ENCODE results near the gene FNBP1.

DNA sequence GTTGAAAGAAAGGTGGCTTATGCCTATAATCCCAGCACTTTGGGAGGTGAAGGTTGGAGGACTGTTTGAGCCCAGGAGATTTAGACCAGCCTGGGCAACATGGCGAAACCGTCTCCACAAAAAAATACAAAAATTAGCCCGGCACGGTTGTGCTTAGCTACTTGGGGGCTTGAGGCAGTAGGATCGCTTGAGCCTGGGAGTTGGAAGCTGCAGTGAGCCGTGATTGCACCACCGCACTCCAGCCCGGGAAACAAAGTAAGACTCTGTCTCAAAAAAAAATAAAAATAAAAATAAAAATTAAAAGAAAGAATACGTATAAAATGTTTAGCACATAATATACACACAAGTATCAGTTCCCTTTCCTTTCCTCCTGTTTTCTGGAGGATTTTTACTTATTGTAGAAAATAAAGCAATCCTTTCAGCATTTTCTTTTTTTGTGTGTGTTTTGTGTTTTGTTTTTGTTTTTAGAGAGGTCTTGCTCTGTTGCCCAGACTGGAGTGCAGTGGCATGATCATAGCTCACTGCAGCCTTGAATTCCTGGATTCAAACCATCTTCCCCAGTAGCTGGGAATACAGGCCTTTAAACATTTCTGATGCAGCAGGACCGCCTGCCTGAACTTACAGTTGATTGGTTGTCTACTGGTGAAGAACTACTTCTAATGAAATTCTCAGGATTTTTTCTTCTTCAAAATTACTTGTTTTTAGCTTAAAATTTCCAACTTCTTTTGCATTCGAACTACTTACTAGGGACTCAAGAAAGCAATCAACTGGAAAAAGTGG lies 6.6 kb upstream of the FNBP1 start:
- no peak for TF ChIP-seq CTCF (conservative IDR thresholded peaks at IDR 0.05)
- TF ChIP-seq ZFX (IDR thresholded peaks at IDR 0.05) = no peak
